B cell (primary cell): ENCODE results near the gene USB1.

Experiments used
- CTCF ChIP-seq: fragments of 200-600 bp; IDR thresholded peaks from one replicate; pipeline ENCODE4 v1.8.0; 2022; ENCODE audit warnings: antibody characterized with exemption, mild to moderate bottlenecking
- EZH2 ChIP-seq: IDR thresholded peaks from 2 replicates; pipeline ENCODE4 v1.6.1; 2012; ENCODE audit warnings: borderline replicate concordance, low read depth, mild to moderate bottlenecking, moderate library complexity, low read length; ENCODE audit not compliant: insufficient read depth, poor library complexity, severe bottlenecking

GRCh38 chr16:57999971-58000705 is 1.1 kb upstream of the USB1 start, which contains the start of gene ZNF319:
- TF ChIP-seq CTCF, result no peak
- no peak for TF ChIP-seq EZH2
